ENCODE results near the gene MOCS3. TPM values are rescaled to one million over a fixed set of nuclear protein-coding genes. Genes with fewer than 3 reads are reported as not detected.

MOCS3 gene
- total RNA-seq, 1 experiment from 2014 or later = 6.0 TPM

DNA sequence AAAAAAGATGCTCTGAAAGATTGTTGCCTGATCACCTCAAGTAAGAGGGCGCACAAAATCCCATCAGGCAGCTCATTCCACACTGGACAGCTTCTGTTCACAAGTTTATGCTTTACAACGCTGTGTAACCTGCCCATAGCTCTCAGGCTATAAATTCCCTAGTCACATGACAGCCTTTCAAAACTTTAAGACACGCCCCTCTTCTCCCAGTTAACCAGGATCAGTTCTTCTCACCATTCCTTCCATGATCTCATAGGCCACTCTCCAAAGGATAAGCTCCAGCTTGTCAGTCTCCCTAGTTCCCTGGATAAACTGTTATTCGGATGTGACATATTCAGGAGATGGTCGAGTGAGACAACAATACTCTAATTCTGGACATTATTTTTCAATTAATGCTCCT lies 42.4 kb upstream of the MOCS3 start:
- CTCF ChIA-PET = interaction anchor here (1.1 to 3.9 kb wide), 5 partner anchors 14 to 166 kb away, joined by 3 to 27 read pairs (median 8); partner anchors contain the start of genes ADNP and BCAS4
- no peaks in the 10 kb centered on the region for H3K9me3 Mint-ChIP-seq
- peaks cover 74% of the 10 kb centered on the region for H3K4me1 Mint-ChIP-seq
- no peak for TF ChIP-seq ZNF263 (CRISPR knock-in tag; IDR thresholded peaks at IDR 0.05; ENCODE audit: low read depth)
- peak; percentile 45; the same call in 1 of the 2 replicates for TF ChIP-seq USF2 (CRISPR knock-in tag; IDR thresholded peaks at IDR 0.05)
- TF ChIP-seq USF1 (CRISPR knock-in tag; IDR thresholded peaks at IDR 0.05) = 0 out of 2 replicates have a peak, but pooled peaks have one; percentile 23
- no peak overlapping the region; the same call in 1 of the 2 replicates for H3K27ac Mint-ChIP-seq
- peaks cover 18% of the 10 kb centered on the region for H3K36me3 Mint-ChIP-seq
- no peak overlapping the region for H3K4me3 Mint-ChIP-seq
- no peaks in the 10 kb centered on the region for H3K27me3 Mint-ChIP-seq (ENCODE audit: low read depth)
- ATAC-seq = peak; percentile 46
- POLR2A ChIA-PET = interaction anchor here (0.8 kb wide), 1 partner anchor 15 kb away, joined by 3 read pairs; the partner anchor contains the start of gene ADNP
- DNase-seq (ENCODE audit: low spot score) = no peak

GRCh38 chr20:50916934-50917333 lies 41.7 kb upstream of the MOCS3 start:
- POLR2A ChIA-PET = interaction anchor here (0.7 to 1.4 kb wide), 2 partner anchors 13 to 14 kb away, joined by 3 to 4 read pairs; partner anchors contain the start of gene ADNP

GRCh38 chr20:50918403-50918802 lies 40.2 kb upstream of the MOCS3 start:
- no peak for DNase-seq (ENCODE audit: low spot score)
- Mint-ChIP-seq H3K9me3 (no peaks in the 10 kb centered on the region), H3K27me3 (ENCODE audit: low read depth) (no peaks in the 10 kb centered on the region), H3K27ac (peak overlapping the region; percentile 78; the same call in 1 of the 2 replicates), H3K4me3 (no peak overlapping the region), H3K4me1 (peaks cover 81% of the 10 kb centered on the region), H3K36me3 (peaks cover 20% of the 10 kb centered on the region)
- POLR2A ChIA-PET = no interaction called here
- CTCF ChIA-PET = interaction anchor here (1.3 to 2.6 kb wide), 2 partner anchors 11 to 124 kb away, joined by 5 to 17 read pairs; partner anchors contain the start of gene BCAS4
- no peak for ATAC-seq
- no peak for TF ChIP-seq GABPB1 (CRISPR knock-in tag; IDR thresholded peaks at IDR 0.05)
- no peak for TF ChIP-seq NR1H2 (CRISPR knock-in tag; IDR thresholded peaks at IDR 0.05)
- no peak for TF ChIP-seq EMX1 (CRISPR knock-in tag; IDR thresholded peaks at IDR 0.05)
- no peak for TF ChIP-seq CBFB (CRISPR knock-in tag; IDR thresholded peaks at IDR 0.05; ENCODE audit: low read depth)
- TF ChIP-seq FOXK1 (CRISPR knock-in tag; IDR thresholded peaks at IDR 0.05) = no peak
- TF ChIP-seq NR2C2 (CRISPR knock-in tag; IDR thresholded peaks at IDR 0.05) = no peak
- no peak for TF ChIP-seq MLX (CRISPR knock-in tag; IDR thresholded peaks at IDR 0.05)
- TF ChIP-seq, protein P1, sequence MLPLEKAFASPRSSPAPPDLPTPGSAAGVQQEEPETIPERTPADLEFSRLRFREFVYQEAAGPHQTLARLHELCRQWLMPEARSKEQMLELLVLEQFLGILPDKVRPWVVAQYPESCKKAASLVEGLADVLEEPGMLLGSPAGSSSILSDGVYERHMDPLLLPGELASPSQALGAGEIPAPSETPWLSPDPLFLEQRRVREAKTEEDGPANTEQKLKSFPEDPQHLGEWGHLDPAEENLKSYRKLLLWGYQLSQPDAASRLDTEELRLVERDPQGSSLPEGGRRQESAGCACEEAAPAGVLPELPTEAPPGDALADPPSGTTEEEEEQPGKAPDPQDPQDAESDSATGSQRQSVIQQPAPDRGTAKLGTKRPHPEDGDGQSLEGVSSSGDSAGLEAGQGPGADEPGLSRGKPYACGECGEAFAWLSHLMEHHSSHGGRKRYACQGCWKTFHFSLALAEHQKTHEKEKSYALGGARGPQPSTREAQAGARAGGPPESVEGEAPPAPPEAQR (CRISPR knock-in tag; IDR thresholded peaks at IDR 0.05) = no peak
- no peak for TF ChIP-seq ZNF121 (CRISPR knock-in tag; IDR thresholded peaks at IDR 0.05)
- no peak for TF ChIP-seq CREM (CRISPR knock-in tag; IDR thresholded peaks at IDR 0.05)

More at GRCh38 chr20:50916934-50917333, 41.7 kb upstream of the MOCS3 start:
- Mint-ChIP-seq H3K27ac (peak overlapping the region; percentile 83), H3K27me3 (ENCODE audit: low read depth) (no peaks in the 10 kb centered on the region), H3K36me3 (peaks cover 12% of the 10 kb centered on the region), H3K4me1 (peaks cover 75% of the 10 kb centered on the region), H3K9me3 (no peaks in the 10 kb centered on the region), H3K4me3 (peak overlapping the region; percentile 5; the same call in 1 of the 2 replicates)
- ATAC-seq (no peak), DNase-seq (ENCODE audit: low spot score) (no peak)
- TF ChIP-seq NFYB (CRISPR knock-in tag; conservative IDR thresholded peaks at IDR 0.05; ENCODE audit: low read depth) (no peak), ATF1 (CRISPR knock-in tag; IDR thresholded peaks at IDR 0.05) (no peak), JAZF1 (CRISPR knock-in tag; IDR thresholded peaks at IDR 0.05) (no peak), TEAD4 (CRISPR knock-in tag; IDR thresholded peaks at IDR 0.05) (no peak), ZNF396 (CRISPR knock-in tag; IDR thresholded peaks at IDR 0.05; ENCODE audit: borderline replicate concordance) (no peak), ZNF416 (CRISPR knock-in tag; IDR thresholded peaks at IDR 0.05) (no peak), MLX (CRISPR knock-in tag; IDR thresholded peaks at IDR 0.05) (no peak)
- TF ChIP-seq, protein P2, sequence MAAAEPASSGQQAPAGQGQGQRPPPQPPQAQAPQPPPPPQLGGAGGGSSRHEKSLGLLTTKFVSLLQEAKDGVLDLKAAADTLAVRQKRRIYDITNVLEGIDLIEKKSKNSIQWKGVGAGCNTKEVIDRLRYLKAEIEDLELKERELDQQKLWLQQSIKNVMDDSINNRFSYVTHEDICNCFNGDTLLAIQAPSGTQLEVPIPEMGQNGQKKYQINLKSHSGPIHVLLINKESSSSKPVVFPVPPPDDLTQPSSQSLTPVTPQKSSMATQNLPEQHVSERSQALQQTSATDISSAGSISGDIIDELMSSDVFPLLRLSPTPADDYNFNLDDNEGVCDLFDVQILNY (CRISPR knock-in tag; IDR thresholded peaks at IDR 0.05) = no peak
- TF ChIP-seq, protein P3, sequence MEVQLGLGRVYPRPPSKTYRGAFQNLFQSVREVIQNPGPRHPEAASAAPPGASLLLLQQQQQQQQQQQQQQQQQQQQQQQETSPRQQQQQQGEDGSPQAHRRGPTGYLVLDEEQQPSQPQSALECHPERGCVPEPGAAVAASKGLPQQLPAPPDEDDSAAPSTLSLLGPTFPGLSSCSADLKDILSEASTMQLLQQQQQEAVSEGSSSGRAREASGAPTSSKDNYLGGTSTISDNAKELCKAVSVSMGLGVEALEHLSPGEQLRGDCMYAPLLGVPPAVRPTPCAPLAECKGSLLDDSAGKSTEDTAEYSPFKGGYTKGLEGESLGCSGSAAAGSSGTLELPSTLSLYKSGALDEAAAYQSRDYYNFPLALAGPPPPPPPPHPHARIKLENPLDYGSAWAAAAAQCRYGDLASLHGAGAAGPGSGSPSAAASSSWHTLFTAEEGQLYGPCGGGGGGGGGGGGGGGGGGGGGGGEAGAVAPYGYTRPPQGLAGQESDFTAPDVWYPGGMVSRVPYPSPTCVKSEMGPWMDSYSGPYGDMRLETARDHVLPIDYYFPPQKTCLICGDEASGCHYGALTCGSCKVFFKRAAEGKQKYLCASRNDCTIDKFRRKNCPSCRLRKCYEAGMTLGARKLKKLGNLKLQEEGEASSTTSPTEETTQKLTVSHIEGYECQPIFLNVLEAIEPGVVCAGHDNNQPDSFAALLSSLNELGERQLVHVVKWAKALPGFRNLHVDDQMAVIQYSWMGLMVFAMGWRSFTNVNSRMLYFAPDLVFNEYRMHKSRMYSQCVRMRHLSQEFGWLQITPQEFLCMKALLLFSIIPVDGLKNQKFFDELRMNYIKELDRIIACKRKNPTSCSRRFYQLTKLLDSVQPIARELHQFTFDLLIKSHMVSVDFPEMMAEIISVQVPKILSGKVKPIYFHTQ (CRISPR knock-in tag; IDR thresholded peaks at IDR 0.05) = no peak
- CTCF ChIA-PET = interaction anchor here (0.9 to 3.9 kb wide), 6 partner anchors 13 to 281 kb away, joined by 3 to 27 read pairs (median 6); partner anchors contain the start of genes ADNP and BCAS4

All from WTC11 (cell line).